ENCODE measurements around the gene RAB11B. TPM values are rescaled to one million over a fixed set of nuclear protein-coding genes. Genes with fewer than 3 reads are reported as not detected.
"Not testable (repeated sequence)": the region's sequence is repeated elsewhere in the genome, so short reads cannot be mapped to it uniquely, and the experiment has no call there.

Gene RAB11B
- total RNA-seq, 1 experiment from 2014 or later, result 29.7 TPM

GRCh38 chr19:8438236-8438635, 48.1 kb downstream of the RAB11B start:
- ChIA-PET POLR2A (ENCODE audit: unreplicated experiment) (no interaction called here), CTCF (interaction anchor here (0.8 kb wide), 1 partner anchor 14 kb away, joined by 3 read pairs; no protein-coding TSS in a partner anchor)
- no TSS peak for BruUV-seq (replicated peaks)

GRCh38 chr19:8441725-8442544, 51.8 kb downstream of the RAB11B start:
- POLR2A ChIA-PET (ENCODE audit: unreplicated experiment), result interaction anchor here (0.6 kb wide), 1 partner anchor 29 kb away, joined by 6 read pairs; no protein-coding TSS in a partner anchor
- no peak for DNase-seq
- CTCF ChIA-PET, result no interaction called here

More at GRCh38 chr19:8438236-8438635, 48.1 kb downstream of the RAB11B start:
- H3K27me3 ChIP-seq (ENCODE audit: low read length), result no peaks in the 10 kb centered on the region
- no peaks in the 10 kb centered on the region for H3K9me2 ChIP-seq (replicated peaks; ENCODE audit: low read length)
- no peak overlapping the region for H2AFZ ChIP-seq (ENCODE audit: low read length)
- H3F3A ChIP-seq (ENCODE audit: low read length, unreplicated experiment), result no peaks in the 10 kb centered on the region
- H3K79me2 ChIP-seq (ENCODE audit: low read length), result no peaks in the 10 kb centered on the region
- no peak overlapping the region for H3K4me3 ChIP-seq (ENCODE audit: low read length)
- H3K36me3 ChIP-seq (ENCODE audit: low read depth, low read length), result no peaks in the 10 kb centered on the region
- H3K4me2 ChIP-seq (ENCODE audit: low read length), result no peak overlapping the region
- no peak for TF ChIP-seq EZH2 (IDR thresholded peaks at IDR 0.05; ENCODE audit: low read length, unreplicated experiment)
- no peak for TF ChIP-seq EZH2phosphoT487 (IDR thresholded peaks at IDR 0.05; ENCODE audit: borderline replicate concordance, low read length)
- no peak for TF ChIP-seq CTCF (conservative IDR thresholded peaks at IDR 0.05; ENCODE audit: low read depth, low read length)
- H3K4me1 ChIP-seq (ENCODE audit: insufficient read depth, low read length), result no peaks in the 10 kb centered on the region
- H3K9me3 ChIP-seq (ENCODE audit: low read length), result no peaks in the 10 kb centered on the region
- H4K20me1 ChIP-seq (ENCODE audit: low read length), result no peaks in the 10 kb centered on the region
- DNase-seq (no peak), ATAC-seq (no peak)
- intact Hi-C loops (cut with micrococcal nuclease), result no loop called here
- H3K27ac ChIP-seq (ENCODE audit: low read length), result no peak overlapping the region
- no peak overlapping the region for H3K9ac ChIP-seq (ENCODE audit: low read length)

GRCh38 chr19:8444140-8444676, 54.0 kb downstream of the RAB11B start:
- H3F3A ChIP-seq (ENCODE audit: low read length, unreplicated experiment); H3K27me3 ChIP-seq (ENCODE audit: low read length); DNase-seq; H3K9me3 ChIP-seq (ENCODE audit: low read length); intact Hi-C loops (cut with micrococcal nuclease); H3K9me2 ChIP-seq (replicated peaks; ENCODE audit: low read length); ATAC-seq: not testable (repeated sequence)
- H3K27ac ChIP-seq (ENCODE audit: low read length), result peak overlapping the region; percentile 17
- H4K20me1 ChIP-seq (ENCODE audit: low read length), result peaks cover 34% of the 10 kb centered on the region
- peak overlapping the region; percentile 81 for H3K4me2 ChIP-seq (ENCODE audit: low read length)
- peak overlapping the region; percentile 80 for H2AFZ ChIP-seq (ENCODE audit: low read length)
- peak overlapping the region; percentile 99 for H3K9ac ChIP-seq (ENCODE audit: low read length)
- BruUV-seq (replicated peaks), result TSS peak; percentile 91
- POLR2A ChIA-PET (ENCODE audit: unreplicated experiment), result interaction anchor here (0.6 to 1.0 kb wide), 5 partner anchors 10 to 1552 kb away, joined by 3 to 10 read pairs (median 4); partner anchors contain the start of genes MARCHF2 and ZNF414
- H3K79me2 ChIP-seq (ENCODE audit: low read length), result peaks cover 45% of the 10 kb centered on the region
- H3K4me3 ChIP-seq (ENCODE audit: low read length), result peak overlapping the region; percentile 88
- peaks cover 21% of the 10 kb centered on the region for H3K36me3 ChIP-seq (ENCODE audit: low read depth, low read length)
- CTCF ChIA-PET, result interaction anchor here (0.5 to 1.2 kb wide), 3 partner anchors 20 to 38 kb away, joined by 3 to 6 read pairs (median 3); partner anchors contain the start of gene MARCHF2
- H3K4me1 ChIP-seq (ENCODE audit: insufficient read depth, low read length), result peaks cover 27% of the 10 kb centered on the region

More at GRCh38 chr19:8441725-8442544, 51.8 kb downstream of the RAB11B start:
- Histone ChIP-seq H3K79me2 (ENCODE audit: low read length) (peaks cover 22% of the 10 kb centered on the region), H3K4me3 (ENCODE audit: low read length) (no peak overlapping the region), H3K27ac (ENCODE audit: low read length) (no peak overlapping the region), H3K4me1 (ENCODE audit: insufficient read depth, low read length) (peaks cover 11% of the 10 kb centered on the region), H3F3A (ENCODE audit: low read length, unreplicated experiment) (no peaks in the 10 kb centered on the region), H3K4me2 (ENCODE audit: low read length) (no peak overlapping the region), H3K9ac (ENCODE audit: low read length) (no peak overlapping the region), H3K9me3 (ENCODE audit: low read length) (no peaks in the 10 kb centered on the region), H2AFZ (ENCODE audit: low read length) (no peak overlapping the region), H4K20me1 (ENCODE audit: low read length) (peaks cover 17% of the 10 kb centered on the region), H3K9me2 (replicated peaks; ENCODE audit: low read length) (no peaks in the 10 kb centered on the region), H3K36me3 (ENCODE audit: low read depth, low read length) (peaks cover 10% of the 10 kb centered on the region), H3K27me3 (ENCODE audit: low read length) (no peaks in the 10 kb centered on the region)
- no peak for ATAC-seq
- no peak for TF ChIP-seq EZH2phosphoT487 (IDR thresholded peaks at IDR 0.05; ENCODE audit: borderline replicate concordance, low read length)
- no peak for TF ChIP-seq EZH2 (IDR thresholded peaks at IDR 0.05; ENCODE audit: low read length, unreplicated experiment)
- no peak for TF ChIP-seq CTCF (conservative IDR thresholded peaks at IDR 0.05; ENCODE audit: low read depth, low read length)
- BruUV-seq (replicated peaks), result no TSS peak
- intact Hi-C loops (cut with micrococcal nuclease), result no loop called here

Data from PC-3 (cell line).